Tibial nerve (tissue), 4 donors: ENCODE measurements around the gene POLR1F. TPM values are rescaled to one million over a fixed set of nuclear protein-coding genes. Genes with fewer than 3 reads are reported as not detected.

Experiments used
- DNase-seq, 2 donors: peaks; one replicate each; pipeline ENCODE4 v3.0.0-alpha.2; 2019; ENCODE audit warnings: low spot score in 2 of 2
- H3K27ac ChIP-seq, 4 donors: fragments of 200-600 bp; sonication (generic) in 3 of 4; one replicate each; pipeline ENCODE4 v1.5.1; 2017 to 2019; ENCODE audit warnings: mild to moderate bottlenecking in 1 of 4
- H3K27me3 ChIP-seq, 2 donors: fragments of 200-600 bp; sonication (generic) in 1 of 2; one replicate each; pipeline versions ENCODE4 v1.5.1 to v1.6.0; 2017 to 2019
- H3K36me3 ChIP-seq, 3 donors: fragments of 200-600 bp; sonication (generic); one replicate each; pipeline ENCODE4 v1.5.1; 2018 to 2019
- H3K4me1 ChIP-seq, 4 donors: fragments of 200-600 bp; sonication (generic) in 3 of 4; one replicate each; pipeline ENCODE4 v1.5.1; 2017 to 2019
- H3K4me3 ChIP-seq, 4 donors: fragments of 200-600 bp; sonication (generic) in 3 of 4; one replicate each; pipeline ENCODE4 v1.5.1; 2017 to 2019; ENCODE audit warnings: mild to moderate bottlenecking in 1 of 4, moderate library complexity in 1 of 4
- H3K9me3 ChIP-seq, 4 donors: fragments of 200-600 bp; sonication (generic) in 3 of 4; one replicate each; pipeline ENCODE4 v1.5.1; 2017 to 2019
- CTCF ChIP-seq, 5 experiments: fragments of 200-600 bp in 3 of 5; fragments of 450-650 bp in 2 of 5; sonication (generic) in 3 of 5; IDR thresholded peaks; one replicate each; pipeline ENCODE4 v1.5.1; 2016 to 2019; ENCODE audit warnings: antibody characterized with exemption in 5 of 5, mild to moderate bottlenecking in 3 of 5, moderate library complexity in 2 of 5
- EP300 ChIP-seq, 2 donors: sonication (generic); formaldehyde crosslinking; IDR thresholded peaks; one replicate each; pipeline ENCODE4 v1.6.1; 2017; ENCODE audit warnings: antibody characterized with exemption in 2 of 2, mild to moderate bottlenecking in 1 of 2
- POLR2A ChIP-seq, 2 donors: fragments of 450-650 bp; IDR thresholded peaks; one replicate each; pipeline ENCODE4 v1.6.1; 2017; ENCODE audit warnings: antibody characterized with exemption in 2 of 2, mild to moderate bottlenecking in 2 of 2, moderate library complexity in 2 of 2
- WGBS, 2 donors: methylation state at CpG; one replicate each; pipeline ENCODE4 v1.1.5; 2018; 5-methylcytosine and 5-hydroxymethylcytosine counted together
- total RNA-seq, 4 donors: library from RNA; depleted of rRNA; stranded (reverse); fragments of >200 nt; gene quantifications; one replicate each; pipeline ENCODE4 v1.1.0, GENCODE V29; 2016

The POLR1F gene
- total RNA-seq, 4 donors from 2014 or later: 10.6 to 30.3 (median 12.8) TPM

DNA sequence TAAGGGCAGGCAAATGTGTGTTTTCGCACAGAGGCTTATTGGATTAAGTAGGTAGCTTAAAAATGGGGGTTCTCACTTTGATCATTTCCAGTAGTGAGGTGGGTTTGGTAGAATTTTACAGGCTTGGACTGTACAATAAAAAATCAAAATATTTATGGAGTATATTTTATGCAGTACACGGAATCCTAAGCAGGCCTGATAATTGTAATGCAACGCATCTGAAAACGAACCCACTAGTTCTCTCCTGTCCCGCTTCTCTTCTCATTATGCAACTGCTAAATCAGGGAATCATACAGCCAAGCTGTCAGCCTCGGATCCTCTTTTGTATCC is 377 bp upstream of the POLR1F start:
- H3K27me3 ChIP-seq: no peaks in the 10 kb centered on the region
- TF ChIP-seq CTCF (IDR thresholded peaks at IDR 0.05) (peak in 1 of 5 experiments; percentile 19), POLR2A (IDR thresholded peaks at IDR 0.05) (no peak), EP300 (IDR thresholded peaks at IDR 0.05) (no peak)
- no peaks in the 10 kb centered on the region for H3K9me3 ChIP-seq
- DNase-seq: no peak
- no peaks in the 10 kb centered on the region for H3K36me3 ChIP-seq
- peak overlapping the region; percentile 63 to 90 (median 75) for H3K27ac ChIP-seq
- peaks cover 0 to 27% (median 13%) of the 10 kb centered on the region in 4 donors for H3K4me1 ChIP-seq
- 53 to 57% methylated on average over 6 of the region's 6 CpGs for WGBS, 2 donors
- peak overlapping the region; percentile 74 to 99 (median 90) for H3K4me3 ChIP-seq

DNA sequence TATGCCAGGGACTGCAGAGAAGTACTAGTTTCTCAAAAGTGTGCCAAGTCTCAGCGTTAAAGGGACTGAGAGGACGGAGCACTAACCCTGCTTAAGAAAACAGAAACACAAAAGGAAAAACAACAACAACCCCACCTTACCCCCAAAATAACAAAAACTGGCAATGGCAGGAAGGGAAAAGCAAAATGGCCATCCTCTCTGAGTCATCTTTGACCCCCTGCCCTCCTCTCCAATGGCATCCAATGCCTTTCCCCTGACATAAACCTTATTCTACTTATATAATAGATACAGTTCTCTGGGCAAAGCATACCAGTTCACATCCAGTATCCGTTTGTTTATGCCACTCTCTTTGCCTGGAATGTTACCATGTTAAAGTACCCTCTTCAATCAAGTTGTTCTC is 1.6 kb downstream of the POLR1F start:
- Histone ChIP-seq H3K27ac (no peak overlapping the region), H3K9me3 (peaks cover 0 to 6% (median 0%) of the 10 kb centered on the region in 4 donors), H3K4me3 (no peak overlapping the region), H3K4me1 (peaks cover 0 to 27% (median 13%) of the 10 kb centered on the region in 4 donors), H3K36me3 (peaks cover 0 to 19% (median 0%) of the 10 kb centered on the region in 3 donors), H3K27me3 (no peaks in the 10 kb centered on the region)
- 37 to 43% methylated on average over 3 of the region's 3 CpGs for WGBS, 2 donors
- no peak for TF ChIP-seq EP300 (IDR thresholded peaks at IDR 0.05)
- no peak for TF ChIP-seq CTCF (IDR thresholded peaks at IDR 0.05)
- no peak for TF ChIP-seq POLR2A (IDR thresholded peaks at IDR 0.05)
- DNase-seq: no peak

DNA sequence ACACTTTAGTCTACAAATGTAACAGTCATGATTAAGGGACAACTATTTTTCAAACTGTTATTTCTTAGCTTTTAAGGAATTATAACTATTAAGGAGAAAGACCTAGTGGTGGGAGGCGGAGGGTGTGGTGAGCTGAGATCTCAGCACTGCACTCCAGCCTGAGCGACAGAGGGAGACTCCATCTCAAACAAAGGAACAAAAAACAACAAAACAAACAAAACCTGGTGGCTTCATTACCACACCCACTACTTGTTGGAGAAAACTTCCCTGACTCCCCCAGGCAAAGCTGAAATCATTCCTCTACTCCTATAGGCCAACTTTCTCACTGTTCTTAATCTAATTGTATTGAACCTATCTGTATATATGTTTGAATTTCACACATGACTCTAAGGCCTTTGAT is 3.2 kb downstream of the POLR1F start:
- H3K9me3 ChIP-seq: peaks cover 0 to 6% (median 0%) of the 10 kb centered on the region in 4 donors
- no peaks in the 10 kb centered on the region for H3K27me3 ChIP-seq
- DNase-seq: no peak
- H3K27ac ChIP-seq: no peak overlapping the region
- TF ChIP-seq POLR2A (IDR thresholded peaks at IDR 0.05) (no peak), CTCF (IDR thresholded peaks at IDR 0.05) (no peak), EP300 (IDR thresholded peaks at IDR 0.05) (no peak)
- peaks cover 0 to 29% (median 0%) of the 10 kb centered on the region in 3 donors for H3K36me3 ChIP-seq
- H3K4me3 ChIP-seq: no peak overlapping the region
- H3K4me1 ChIP-seq: peaks cover 0 to 27% (median 13%) of the 10 kb centered on the region in 4 donors
- WGBS, 2 donors: 61 to 69% methylated on average over 2 of the region's 2 CpGs

DNA sequence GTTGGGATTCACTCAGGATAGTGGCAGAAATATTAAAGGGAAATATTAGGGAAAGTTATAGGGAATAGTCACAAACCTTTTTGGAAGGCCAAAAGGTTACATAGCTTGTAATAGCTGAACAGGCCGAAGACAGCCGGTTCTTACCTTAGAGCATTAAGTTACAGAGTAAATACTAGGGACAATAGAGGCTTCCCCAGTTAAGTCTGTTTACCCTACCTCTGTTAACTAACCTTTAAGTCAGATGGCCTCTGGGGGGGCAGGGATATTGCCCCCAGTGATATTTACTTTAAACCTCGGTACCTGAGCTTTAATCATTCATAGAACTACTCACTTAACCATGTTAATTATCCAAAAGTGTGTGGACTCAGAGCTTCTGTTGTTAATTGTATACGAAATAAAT is 7.4 kb downstream of the POLR1F start:
- H3K9me3 ChIP-seq: peaks cover 0 to 6% (median 0%) of the 10 kb centered on the region in 4 donors
- WGBS, 2 donors: 74 to 86% methylated on average over 4 of the region's 4 CpGs
- H3K27me3 ChIP-seq: no peaks in the 10 kb centered on the region
- no peak overlapping the region for H3K27ac ChIP-seq
- no peak for DNase-seq
- no peak overlapping the region for H3K4me3 ChIP-seq
- peaks cover 0 to 52% (median 2%) of the 10 kb centered on the region in 3 donors for H3K36me3 ChIP-seq
- H3K4me1 ChIP-seq: peaks cover 0 to under 1% (median 0%) of the 10 kb centered on the region in 4 donors
- no peak for TF ChIP-seq EP300 (IDR thresholded peaks at IDR 0.05)
- no peak for TF ChIP-seq POLR2A (IDR thresholded peaks at IDR 0.05)
- TF ChIP-seq CTCF (IDR thresholded peaks at IDR 0.05): no peak

DNA sequence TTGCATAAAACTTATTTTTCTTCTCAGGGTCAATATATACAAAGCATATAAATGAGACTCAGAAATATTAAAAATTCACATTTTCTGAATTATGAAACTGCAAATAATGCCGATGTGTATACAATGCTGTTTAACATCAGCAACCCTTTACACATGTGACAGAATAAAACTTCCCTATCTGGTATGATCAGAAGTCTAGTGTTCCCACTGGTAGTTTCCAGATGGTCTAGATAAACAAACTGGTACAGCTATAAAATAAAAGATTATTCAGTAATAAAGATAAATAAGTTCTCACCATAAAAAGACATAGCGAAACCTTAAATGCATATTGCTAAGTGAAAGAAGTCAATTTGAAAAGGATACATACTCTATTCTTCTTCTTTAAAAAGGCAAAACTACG is 7.9 kb downstream of the POLR1F start:
- Histone ChIP-seq H3K36me3 (peaks cover 0 to 52% (median 2%) of the 10 kb centered on the region in 3 donors), H3K9me3 (peaks cover 0 to 6% (median 0%) of the 10 kb centered on the region in 4 donors), H3K4me1 (no peaks in the 10 kb centered on the region), H3K27ac (no peak overlapping the region), H3K27me3 (no peaks in the 10 kb centered on the region), H3K4me3 (no peak overlapping the region)
- TF ChIP-seq POLR2A (IDR thresholded peaks at IDR 0.05) (no peak), CTCF (IDR thresholded peaks at IDR 0.05) (no peak), EP300 (IDR thresholded peaks at IDR 0.05) (no peak)
- WGBS, 2 donors: 90 to 99% methylated on average over 3 of the region's 3 CpGs
- DNase-seq: no peak
